GM21390 (cell line): Measurements from ENCODE around the gene IL13.

Experiments used
- ATAC-seq: cut with Tn5 transposase; IDR thresholded peaks from one replicate; pipeline ENCODE4 v1.9.1; 2021; ENCODE audit not compliant: unreplicated experiment

IL13 gene

GRCh38 chr5:132669966-132670882, 12.3 kb downstream of the IL13 start:
- no peak for ATAC-seq

- no peak for ATAC-seq
Observed at GRCh38 chr5:132671000-132671399, 13.0 kb downstream of the IL13 start.

DNA sequence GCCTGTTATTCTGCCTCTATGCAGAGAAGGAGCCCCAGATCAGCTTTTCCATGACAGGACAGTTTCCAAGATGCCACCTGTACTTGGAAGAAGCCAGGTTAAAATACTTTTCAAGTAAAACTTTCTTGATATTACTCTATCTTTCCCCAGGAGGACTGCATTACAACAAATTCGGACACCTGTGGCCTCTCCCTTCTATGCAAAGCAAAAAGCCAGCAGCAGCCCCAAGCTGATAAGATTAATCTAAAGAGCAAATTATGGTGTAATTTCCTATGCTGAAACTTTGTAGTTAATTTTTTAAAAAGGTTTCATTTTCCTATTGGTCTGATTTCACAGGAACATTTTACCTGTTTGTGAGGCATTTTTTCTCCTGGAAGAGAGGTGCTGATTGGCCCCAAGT, 15.5 kb downstream of the IL13 start:
- no peak for ATAC-seq

DNA sequence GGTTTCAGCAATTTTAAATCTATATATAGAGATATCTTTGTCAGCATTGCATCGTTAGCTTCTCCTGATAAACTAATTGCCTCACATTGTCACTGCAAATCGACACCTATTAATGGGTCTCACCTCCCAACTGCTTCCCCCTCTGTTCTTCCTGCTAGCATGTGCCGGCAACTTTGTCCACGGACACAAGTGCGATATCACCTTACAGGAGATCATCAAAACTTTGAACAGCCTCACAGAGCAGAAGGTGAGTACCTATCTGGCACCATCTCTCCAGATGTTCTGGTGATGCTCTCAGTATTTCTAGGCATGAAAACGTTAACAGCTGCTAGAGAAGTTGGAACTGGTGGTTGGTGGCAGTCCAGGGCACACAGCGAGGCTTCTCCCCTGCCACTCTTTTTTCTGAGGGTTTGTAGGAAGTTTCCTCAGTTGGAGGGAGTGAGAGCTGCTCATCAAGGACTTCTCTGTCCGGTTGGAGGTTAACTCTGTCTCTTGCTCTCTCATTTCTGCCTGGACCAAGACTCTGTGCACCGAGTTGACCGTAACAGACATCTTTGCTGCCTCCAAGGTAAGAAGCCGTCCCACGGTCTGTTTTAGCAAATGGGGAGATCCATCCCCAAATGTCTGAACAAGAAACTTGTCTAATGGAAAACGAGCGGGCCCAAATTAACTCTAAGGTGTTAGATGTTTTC, 16.1 kb downstream of the IL13 start, which contains the start of gene IL4:
Gene IL4, plus strand, starts transcription at position 51 of the 692 bp plus-strand sequence. Its CDS starts 62 bp downstream, at position 113.
- ATAC-seq: no peak

DNA sequence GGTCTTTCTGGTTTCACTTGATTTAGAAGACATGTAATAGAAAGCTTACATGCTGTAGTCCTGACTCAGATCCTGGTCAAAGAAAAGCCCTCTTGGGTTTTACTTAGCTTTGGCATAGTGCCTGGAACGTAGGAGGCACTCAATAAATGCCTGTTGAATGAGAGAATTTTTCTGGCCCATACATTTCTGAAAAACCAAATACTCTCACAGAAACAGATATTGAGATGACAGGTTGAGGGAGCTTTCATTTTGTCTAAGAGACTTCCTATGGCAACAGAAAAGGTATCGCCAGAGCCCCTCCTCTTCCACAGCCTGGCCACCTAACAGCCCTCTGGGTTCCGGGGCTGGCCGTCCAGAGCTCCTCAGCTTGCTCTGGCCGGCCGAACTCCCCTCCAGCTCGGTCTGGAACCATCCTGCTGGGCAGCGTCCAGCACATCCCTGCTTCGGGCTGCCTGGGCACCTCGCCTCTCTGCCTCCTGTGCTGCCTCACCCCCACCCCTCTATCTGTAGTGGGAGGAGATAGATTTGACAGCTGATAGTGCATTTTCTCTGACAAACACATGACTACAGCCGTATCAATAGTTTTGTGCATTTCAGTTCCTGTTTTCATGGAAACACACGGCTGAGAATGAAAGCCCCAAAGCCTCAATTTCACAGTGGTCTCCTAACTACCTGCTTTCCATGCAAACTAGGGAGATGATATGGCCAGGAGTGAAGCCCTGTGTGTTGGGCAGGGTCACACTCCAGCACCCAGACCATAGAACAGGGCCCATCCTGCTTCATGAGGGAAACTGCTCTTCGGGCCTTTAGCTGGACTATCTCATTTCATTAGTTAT, 16.9 kb downstream of the IL13 start:
- ATAC-seq: peak; percentile 85

- ATAC-seq: no peak
Observed at GRCh38 chr5:132675936-132676689, 18.1 kb downstream of the IL13 start.

DNA sequence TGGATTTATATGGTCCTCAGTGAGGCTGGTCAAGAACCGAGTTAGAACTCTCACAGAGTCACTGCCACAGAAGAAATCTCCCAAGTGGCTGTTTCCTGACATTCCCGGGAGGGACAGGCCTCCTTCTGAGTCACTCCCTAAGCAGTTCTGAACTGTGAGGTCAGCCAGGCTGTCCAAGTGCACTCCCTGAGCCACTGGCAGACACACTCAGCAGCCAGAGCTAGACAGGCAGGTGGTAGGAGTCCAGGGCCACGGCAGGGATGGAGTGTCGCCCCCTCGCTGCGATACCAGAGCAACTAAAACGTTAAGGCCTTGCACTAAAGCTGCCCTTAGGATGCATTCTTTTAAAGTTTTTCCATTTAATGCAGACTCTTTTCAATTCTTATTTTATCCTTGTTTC, 19.2 kb downstream of the IL13 start:
- ATAC-seq: no peak

- no peak for ATAC-seq
Observed at GRCh38 chr5:132677682-132678400, 19.9 kb downstream of the IL13 start.

DNA sequence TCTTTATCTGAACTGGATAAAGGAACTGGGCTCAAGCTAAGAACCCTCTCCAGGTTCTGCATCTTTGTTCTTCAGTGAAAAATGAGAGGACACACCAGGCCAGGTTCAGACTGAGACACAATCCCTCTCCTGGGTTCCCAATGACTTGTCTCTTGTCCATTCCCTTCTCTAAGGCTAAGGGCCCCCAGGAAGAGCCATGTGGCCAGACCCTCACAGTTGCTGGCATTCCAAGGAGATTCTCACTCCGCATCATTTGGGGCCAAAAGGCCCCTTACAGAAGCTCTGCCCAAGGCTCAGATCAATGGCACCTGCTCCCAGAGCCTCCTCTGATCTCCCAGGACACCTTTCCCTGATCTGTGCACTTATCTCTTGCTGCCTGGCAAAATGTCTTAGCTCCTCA, 20.8 kb downstream of the IL13 start:
- no peak for ATAC-seq

- no peak for ATAC-seq
Observed at GRCh38 chr5:132679166-132679565, 21.2 kb downstream of the IL13 start.

- no peak for ATAC-seq
Observed at GRCh38 chr5:132679717-132680380, 21.9 kb downstream of the IL13 start.

- no peak for ATAC-seq
Observed at GRCh38 chr5:132680780-132681475, 23.0 kb downstream of the IL13 start.

GRCh38 chr5:132681476-132681831, 23.5 kb downstream of the IL13 start:
- ATAC-seq: no peak

GRCh38 chr5:132681983-132682382, 24.0 kb downstream of the IL13 start:
- no peak for ATAC-seq

- ATAC-seq: no peak
Observed at GRCh38 chr5:132684491-132684890, 26.5 kb downstream of the IL13 start.

DNA sequence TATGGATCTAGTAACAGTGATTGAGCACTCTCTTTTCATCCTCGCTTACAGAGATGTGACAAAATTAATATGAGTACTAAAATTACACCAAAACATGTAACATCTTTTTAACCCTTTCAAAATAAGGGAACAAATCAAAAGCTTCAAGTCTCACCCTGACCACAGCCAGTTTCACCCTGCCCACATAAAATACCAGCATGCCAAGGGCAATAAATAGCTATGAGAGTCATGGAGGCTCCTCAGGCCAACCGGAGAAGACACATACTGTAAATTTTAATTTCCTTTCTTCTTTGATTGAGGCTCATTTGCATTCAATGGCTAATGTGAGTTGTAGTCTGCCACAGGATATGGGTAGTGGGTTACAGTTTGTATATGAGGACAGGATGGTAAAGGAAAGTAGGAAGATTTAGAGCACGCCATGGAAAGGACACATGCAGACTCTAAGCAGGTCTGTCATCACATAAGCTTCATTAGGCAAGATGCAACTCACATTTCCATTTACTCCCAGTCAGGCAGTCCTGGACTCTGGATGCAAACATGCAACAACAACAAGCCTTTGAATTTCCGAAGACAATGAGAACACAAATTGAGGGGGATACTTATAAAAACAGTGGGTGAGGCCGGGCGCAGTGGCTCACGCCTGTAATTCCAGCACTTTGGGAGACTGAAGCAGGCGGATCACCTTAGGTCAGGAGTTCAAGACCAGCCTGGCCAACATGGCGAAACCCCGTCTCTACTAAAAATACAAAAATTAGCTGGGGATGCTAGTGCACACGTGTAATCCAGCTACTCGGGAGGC, 27.1 kb downstream of the IL13 start:
- ATAC-seq: no peak

GRCh38 chr5:132686193-132686592, 28.2 kb downstream of the IL13 start:
- no peak for ATAC-seq

- ATAC-seq: no peak
Observed at GRCh38 chr5:132687995-132688394, 30.0 kb downstream of the IL13 start.
